NT2/D1 (cell line): ENCODE measurements around the gene ANGPTL7.

Experiments
- DNase-seq: peaks from one replicate; pipeline ENCODE4 v3.0.0-alpha.2; 2011; ENCODE audit warnings: low read depth, low spot score
- H3K27me3 ChIP-seq: 2 replicates; pipeline ENCODE4 v1.6.0; 2011; ENCODE audit warnings: mild to moderate bottlenecking; ENCODE audit not compliant: insufficient read length, insufficient read depth
- H3K36me3 ChIP-seq: 2 replicates; pipeline ENCODE4 v1.6.1; 2011; ENCODE audit warnings: mild to moderate bottlenecking, low read length, mixed read lengths; ENCODE audit not compliant: insufficient read depth, insufficient read length
- H3K4me1 ChIP-seq: 2 replicates; pipeline ENCODE4 v1.5.1; 2011; ENCODE audit not compliant: insufficient read depth, insufficient read length
- H3K4me3 ChIP-seq: 2 replicates; pipeline ENCODE4 v1.5.1; 2011; ENCODE audit warnings: low read depth; ENCODE audit not compliant: insufficient read length
- H3K9ac ChIP-seq: 2 replicates; pipeline ENCODE4 v1.6.0; 2011; ENCODE audit warnings: low read depth; ENCODE audit not compliant: insufficient read length
- H3K9me3 ChIP-seq: 2 replicates; pipeline ENCODE4 v1.5.1; 2011; ENCODE audit warnings: mild to moderate bottlenecking, low read length; ENCODE audit not compliant: insufficient read depth
- SUZ12 ChIP-seq: IDR thresholded peaks from 2 replicates; pipeline ENCODE4 v1.6.1; 2011; ENCODE audit not compliant: insufficient read length, insufficient read depth; ENCODE audit errors: extremely low read depth
- YY1 ChIP-seq: IDR thresholded peaks from 2 replicates; pipeline ENCODE4 v1.6.1; 2011; ENCODE audit not compliant: insufficient read length, insufficient read depth
- ZNF274 ChIP-seq: IDR thresholded peaks from 2 replicates; pipeline ENCODE4 v1.6.1; 2011; ENCODE audit warnings: mild to moderate bottlenecking, low read depth, low read length

ANGPTL7 gene

GRCh38 chr1:11227106-11228077 lies 38.2 kb downstream of the ANGPTL7 start:
- Histone ChIP-seq H3K9me3 (no peaks in the 10 kb centered on the region), H3K4me1 (no peaks in the 10 kb centered on the region), H3K36me3 (peaks cover 72% of the 10 kb centered on the region), H3K9ac (no peak overlapping the region), H3K27me3 (no peaks in the 10 kb centered on the region), H3K4me3 (no peak overlapping the region)
- DNase-seq, result no peak
- TF ChIP-seq YY1 (no peak), ZNF274 (no peak), SUZ12 (no peak)

GRCh38 chr1:11229203-11229602 lies 40.0 kb downstream of the ANGPTL7 start:
- TF ChIP-seq SUZ12, result no peak
- TF ChIP-seq ZNF274, result no peak
- no peak for TF ChIP-seq YY1
- H3K9me3 ChIP-seq, result no peaks in the 10 kb centered on the region
- H3K4me3 ChIP-seq, result no peak overlapping the region
- H3K27me3 ChIP-seq, result no peaks in the 10 kb centered on the region
- H3K36me3 ChIP-seq, result peaks cover 76% of the 10 kb centered on the region
- no peaks in the 10 kb centered on the region for H3K4me1 ChIP-seq
- DNase-seq, result no peak
- no peak overlapping the region for H3K9ac ChIP-seq

- no peak overlapping the region for H3K4me3 ChIP-seq
- TF ChIP-seq SUZ12 (no peak), YY1 (no peak), ZNF274 (no peak)
- peaks cover 86% of the 10 kb centered on the region for H3K36me3 ChIP-seq
These were observed 44.1 kb downstream of the ANGPTL7 start for GRCh38 chr1:11233208-11233607.

GRCh38 chr1:11237356-11237755 lies 48.2 kb downstream of the ANGPTL7 start:
- no peak overlapping the region for H3K4me3 ChIP-seq
- TF ChIP-seq SUZ12, result no peak
- no peak for TF ChIP-seq YY1
- TF ChIP-seq ZNF274, result no peak
- DNase-seq, result no peak
- no peaks in the 10 kb centered on the region for H3K9me3 ChIP-seq
- no peaks in the 10 kb centered on the region for H3K4me1 ChIP-seq
- no peaks in the 10 kb centered on the region for H3K27me3 ChIP-seq
- H3K36me3 ChIP-seq, result peaks cover 77% of the 10 kb centered on the region
- no peak overlapping the region for H3K9ac ChIP-seq

More at GRCh38 chr1:11233208-11233607, 44.1 kb downstream of the ANGPTL7 start:
- Histone ChIP-seq H3K4me1 (no peaks in the 10 kb centered on the region), H3K9ac (no peak overlapping the region), H3K27me3 (no peaks in the 10 kb centered on the region), H3K9me3 (no peaks in the 10 kb centered on the region)
- no peak for DNase-seq

GRCh38 chr1:11238311-11238710 lies 49.2 kb downstream of the ANGPTL7 start:
- no peaks in the 10 kb centered on the region for H3K27me3 ChIP-seq
- no peaks in the 10 kb centered on the region for H3K9me3 ChIP-seq
- no peak for DNase-seq
- H3K36me3 ChIP-seq, result peaks cover 78% of the 10 kb centered on the region
- H3K4me1 ChIP-seq, result no peaks in the 10 kb centered on the region
- TF ChIP-seq YY1, result no peak
- no peak for TF ChIP-seq SUZ12
- no peak for TF ChIP-seq ZNF274
- H3K9ac ChIP-seq, result no peak overlapping the region
- no peak overlapping the region for H3K4me3 ChIP-seq

- no peak overlapping the region for H3K4me3 ChIP-seq
- no peak overlapping the region for H3K9ac ChIP-seq
- H3K4me1 ChIP-seq, result no peaks in the 10 kb centered on the region
- peaks cover 59% of the 10 kb centered on the region for H3K36me3 ChIP-seq
- H3K27me3 ChIP-seq, result no peaks in the 10 kb centered on the region
- TF ChIP-seq SUZ12 (no peak), YY1 (no peak), ZNF274 (no peak)
- H3K9me3 ChIP-seq, result peaks cover under 1% of the 10 kb centered on the region; the same call in 1 of the 2 replicates
- DNase-seq, result no peak
These were observed 56.1 kb downstream of the ANGPTL7 start for GRCh38 chr1:11245248-11245647.
